Calu3 (cell line): ENCODE measurements around the gene METTL6. TPM values are rescaled to one million over a fixed set of nuclear protein-coding genes. Genes with fewer than 3 reads are reported as not detected.

Source experiments
- BruUV-seq: library from RNA; stranded (reverse); fragments of 400-500 nt; replicated peaks from 2 replicates; lab custom pipeline; 2021; lab: Mats Ljungman, UMichigan
- CTCF ChIA-PET: fragments of 300-600 bp; sonication (Branson Sonifier 250); formaldehyde crosslinking; loops from one replicate; lab custom pipeline; 2022; ENCODE audit warnings: antibody characterized with exemption; lab: Charles Lee
- DNase-seq: peaks from one replicate; pipeline ENCODE4 v3.0.0; 2022
- H3K27ac Mint-ChIP-seq: one replicate; pipeline ENCODE4 v1.8.0; 2022; ENCODE audit warnings: mixed read lengths; ENCODE audit not compliant: unreplicated experiment
- H3K27me3 Mint-ChIP-seq: one replicate; pipeline ENCODE4 v1.8.0; 2022; ENCODE audit warnings: mixed read lengths; ENCODE audit not compliant: unreplicated experiment
- H3K36me3 Mint-ChIP-seq: one replicate; pipeline ENCODE4 v1.8.0; 2022; ENCODE audit warnings: mild to moderate bottlenecking, moderate library complexity, mixed read lengths; ENCODE audit not compliant: insufficient read depth, unreplicated experiment
- H3K4me1 Mint-ChIP-seq: one replicate; pipeline ENCODE4 v1.8.0; 2022; ENCODE audit warnings: mild to moderate bottlenecking, low read depth, mixed read lengths; ENCODE audit not compliant: unreplicated experiment
- H3K4me3 Mint-ChIP-seq: one replicate; pipeline ENCODE4 v1.8.0; 2022; ENCODE audit warnings: mild to moderate bottlenecking, low read depth, moderate library complexity, mixed read lengths; ENCODE audit not compliant: unreplicated experiment
- H3K9me3 Mint-ChIP-seq: one replicate; pipeline ENCODE4 v1.8.0; 2022; ENCODE audit warnings: low read depth, mixed read lengths; ENCODE audit not compliant: unreplicated experiment
- intact Hi-C: fragments of 100-400 bp; cut with micrococcal nuclease; formaldehyde crosslinking; loops from one replicate; pipeline ENCODE4 v1.10.0; 2022; ENCODE audit not compliant: unreplicated experiment
- total RNA-seq: library from RNA; stranded (reverse); gene quantifications from 2 replicates; pipeline ENCODE4 v1.2.3, GENCODE V29; 2022
- TF ChIP-seq, protein P1 (sequence below): fragments of 200-600 bp; IDR thresholded peaks from one replicate; pipeline ENCODE4 v1.8.0; 2022; ENCODE audit warnings: antibody characterized with exemption; ENCODE audit not compliant: unreplicated experiment

METTL6 gene
- total RNA-seq, 1 experiment from 2014 or later, result 23.0 TPM

DNA sequence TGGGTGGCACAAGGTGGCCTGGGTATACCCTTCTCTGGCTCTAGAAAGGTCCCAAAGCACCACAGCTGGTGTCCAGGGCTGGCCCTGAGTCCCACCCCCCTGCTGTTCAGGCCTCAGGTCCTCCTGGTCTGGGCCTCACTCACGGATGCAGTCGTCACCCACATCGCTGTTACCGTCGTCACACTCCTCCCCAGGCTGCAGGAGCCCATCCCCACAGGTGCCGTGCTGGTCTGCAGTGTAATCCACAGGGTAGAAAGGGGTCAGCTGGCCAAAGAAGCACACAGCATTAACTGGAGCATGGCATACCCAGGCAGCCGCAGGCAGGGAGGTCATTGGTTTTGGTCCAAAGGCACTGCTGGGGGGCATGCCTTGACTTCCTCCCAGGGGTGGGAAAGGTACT is 28.4 kb upstream of the METTL6 start:
- CTCF ChIA-PET, result no interaction called here
- Mint-ChIP-seq H3K4me3 (no peak overlapping the region), H3K9me3 (no peaks in the 10 kb centered on the region), H3K27ac (no peak overlapping the region), H3K36me3 (no peaks in the 10 kb centered on the region), H3K27me3 (peaks cover 8% of the 10 kb centered on the region), H3K4me1 (no peaks in the 10 kb centered on the region)
- no TSS peak for BruUV-seq
- intact Hi-C loops, result no loop called here
- no peak for DNase-seq
- TF ChIP-seq, protein P1, sequence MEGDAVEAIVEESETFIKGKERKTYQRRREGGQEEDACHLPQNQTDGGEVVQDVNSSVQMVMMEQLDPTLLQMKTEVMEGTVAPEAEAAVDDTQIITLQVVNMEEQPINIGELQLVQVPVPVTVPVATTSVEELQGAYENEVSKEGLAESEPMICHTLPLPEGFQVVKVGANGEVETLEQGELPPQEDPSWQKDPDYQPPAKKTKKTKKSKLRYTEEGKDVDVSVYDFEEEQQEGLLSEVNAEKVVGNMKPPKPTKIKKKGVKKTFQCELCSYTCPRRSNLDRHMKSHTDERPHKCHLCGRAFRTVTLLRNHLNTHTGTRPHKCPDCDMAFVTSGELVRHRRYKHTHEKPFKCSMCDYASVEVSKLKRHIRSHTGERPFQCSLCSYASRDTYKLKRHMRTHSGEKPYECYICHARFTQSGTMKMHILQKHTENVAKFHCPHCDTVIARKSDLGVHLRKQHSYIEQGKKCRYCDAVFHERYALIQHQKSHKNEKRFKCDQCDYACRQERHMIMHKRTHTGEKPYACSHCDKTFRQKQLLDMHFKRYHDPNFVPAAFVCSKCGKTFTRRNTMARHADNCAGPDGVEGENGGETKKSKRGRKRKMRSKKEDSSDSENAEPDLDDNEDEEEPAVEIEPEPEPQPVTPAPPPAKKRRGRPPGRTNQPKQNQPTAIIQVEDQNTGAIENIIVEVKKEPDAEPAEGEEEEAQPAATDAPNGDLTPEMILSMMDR, result no peak

DNA sequence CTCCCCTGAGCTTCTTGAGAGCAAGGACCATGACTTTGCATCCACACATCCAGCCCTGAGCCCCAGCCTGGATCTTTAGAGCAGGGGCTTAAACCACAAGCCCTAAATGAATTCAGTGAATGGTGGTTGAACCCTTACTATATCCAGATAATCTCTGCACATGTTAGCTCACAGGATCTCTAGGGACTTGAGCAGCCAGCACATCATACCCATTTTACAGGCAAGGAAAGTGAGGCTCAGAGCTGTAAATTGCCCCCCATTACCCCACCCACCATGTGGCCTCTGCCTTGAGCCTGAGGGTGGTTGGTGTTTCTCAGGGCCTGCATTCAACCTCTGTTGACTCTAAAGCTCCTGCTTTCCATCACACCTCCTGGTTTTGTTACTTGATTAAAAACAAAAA is 27.6 kb upstream of the METTL6 start:
- TF ChIP-seq, protein P1, result no peak
- H3K4me1 Mint-ChIP-seq, result no peaks in the 10 kb centered on the region
- CTCF ChIA-PET, result interaction anchor here (0.5 kb wide), 1 partner anchor 1819 kb away, joined by 4 read pairs; no protein-coding TSS in a partner anchor
- no peak for DNase-seq
- intact Hi-C loops, result no loop called here
- no peak overlapping the region for H3K27ac Mint-ChIP-seq
- no peak overlapping the region for H3K4me3 Mint-ChIP-seq
- no peaks in the 10 kb centered on the region for H3K9me3 Mint-ChIP-seq
- H3K36me3 Mint-ChIP-seq, result no peaks in the 10 kb centered on the region
- BruUV-seq, result no TSS peak
- H3K27me3 Mint-ChIP-seq, result peaks cover under 1% of the 10 kb centered on the region

DNA sequence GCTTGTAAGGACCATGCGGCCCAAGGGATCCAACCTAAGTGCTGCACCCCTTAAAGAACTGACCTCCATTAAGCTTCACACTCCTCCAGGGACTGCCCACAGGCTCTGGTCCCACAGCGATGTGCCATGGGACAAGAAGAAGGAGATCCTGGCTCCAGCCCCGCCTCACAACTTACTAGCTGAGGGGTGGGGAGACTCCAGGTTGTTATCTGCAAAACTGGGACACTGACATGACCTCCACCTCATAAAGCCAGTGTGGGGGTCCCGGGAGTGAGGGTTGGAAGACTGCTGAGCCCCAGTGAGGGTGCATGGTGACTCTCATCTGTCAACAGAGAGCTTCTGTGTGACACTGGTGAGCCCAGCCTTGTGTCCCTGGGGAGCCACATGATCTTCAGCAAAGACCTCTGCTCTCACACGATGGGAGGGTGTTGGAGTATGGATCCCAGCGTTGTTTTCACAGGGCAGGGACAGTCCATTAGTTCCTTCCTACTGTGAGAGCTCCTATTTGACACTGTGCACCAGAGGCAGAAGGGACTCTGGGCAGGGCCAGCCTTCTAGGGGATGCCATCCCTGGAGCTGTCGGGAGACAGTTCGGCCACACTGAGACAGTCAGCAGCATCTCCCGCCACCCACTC is 26.8 kb upstream of the METTL6 start:
- Mint-ChIP-seq H3K27me3 (no peaks in the 10 kb centered on the region), H3K27ac (no peak overlapping the region), H3K9me3 (no peaks in the 10 kb centered on the region), H3K4me3 (no peak overlapping the region), H3K4me1 (no peaks in the 10 kb centered on the region), H3K36me3 (no peaks in the 10 kb centered on the region)
- DNase-seq, result no peak
- CTCF ChIA-PET, result interaction anchor here (0.5 kb wide), 1 partner anchor 1819 kb away, joined by 4 read pairs; no protein-coding TSS in a partner anchor
- intact Hi-C loops, result no loop called here
- TF ChIP-seq, protein P1, result no peak
- no TSS peak for BruUV-seq

DNA sequence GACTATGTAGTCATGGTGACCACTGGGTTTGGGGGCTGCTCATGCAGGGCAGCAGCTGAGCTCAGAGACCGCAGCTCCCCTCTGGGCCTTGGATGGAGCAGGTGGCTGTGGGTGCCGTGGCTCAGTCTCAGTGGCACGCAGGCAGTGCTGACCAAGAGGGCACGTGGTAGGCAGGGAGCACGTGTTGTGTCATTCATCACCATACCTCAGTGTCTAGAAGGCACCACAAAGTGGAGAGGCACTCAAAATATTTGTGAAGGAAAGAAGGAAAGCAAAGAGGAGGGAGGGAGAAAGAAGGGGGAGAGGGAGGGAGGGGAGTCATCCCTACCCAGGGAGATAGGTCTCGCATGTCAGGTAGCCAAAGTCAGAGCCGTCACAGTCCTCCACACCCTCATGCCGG is 26.2 kb upstream of the METTL6 start:
- Mint-ChIP-seq H3K27ac (no peak overlapping the region), H3K9me3 (no peaks in the 10 kb centered on the region), H3K36me3 (no peaks in the 10 kb centered on the region), H3K27me3 (no peaks in the 10 kb centered on the region), H3K4me1 (no peaks in the 10 kb centered on the region), H3K4me3 (no peak overlapping the region)
- intact Hi-C loops, result no loop called here
- BruUV-seq, result no TSS peak
- no peak for DNase-seq
- CTCF ChIA-PET, result interaction anchor here (0.7 kb wide), 1 partner anchor 157 kb away, joined by 4 read pairs; no protein-coding TSS in a partner anchor
- TF ChIP-seq, protein P1, result no peak
